Myocyte (in vitro differentiated cells): ENCODE data around the gene CDK1. TPM values are rescaled to one million over a fixed set of nuclear protein-coding genes. Genes with fewer than 3 reads are reported as not detected.
"Not testable (repeated sequence)": the region's sequence is repeated elsewhere in the genome, so short reads cannot be mapped to it uniquely, and the experiment has no call there.

Experiments
- DNase-seq: peaks from one replicate; pipeline ENCODE4 v3.0.0-alpha.2; 2012; ENCODE audit warnings: low read depth
- total RNA-seq: library from RNA; depleted of rRNA; stranded (reverse); fragments of >200 nt; gene quantifications from 2 replicates; pipeline ENCODE4 v1.2.3, GENCODE V29; 2014

The CDK1 gene
- total RNA-seq, 1 donor from 2014 or later: 5.1 TPM

- DNase-seq: peak; percentile 90
These were observed 32.3 kb downstream of the CDK1 start for GRCh38 chr10:60810437-60811182.

- DNase-seq: peak; percentile 90
These were observed 38.5 kb downstream of the CDK1 start for GRCh38 chr10:60816628-60817397.

GRCh38 chr10:60817398-60817805 lies 39.1 kb downstream of the CDK1 start:
- DNase-seq: no peak

- peak; percentile 45 for DNase-seq
These were observed 40.0 kb downstream of the CDK1 start for GRCh38 chr10:60818134-60818770.

GRCh38 chr10:60819271-60819670 lies 41.0 kb downstream of the CDK1 start:
- DNase-seq: no peak

- peak; percentile 91 for DNase-seq
These were observed 41.9 kb downstream of the CDK1 start for GRCh38 chr10:60820093-60820754.

- DNase-seq: no peak
These were observed 43.4 kb downstream of the CDK1 start for GRCh38 chr10:60821656-60822055.

GRCh38 chr10:60822809-60823208 lies 44.5 kb downstream of the CDK1 start:
- DNase-seq: no peak

- DNase-seq: no peak
These were observed 45.0 kb downstream of the CDK1 start for GRCh38 chr10:60823324-60823723.

GRCh38 chr10:60825520-60825919 lies 47.2 kb downstream of the CDK1 start:
- no peak for DNase-seq

GRCh38 chr10:60827791-60828488 lies 49.7 kb downstream of the CDK1 start:
- peak; percentile 40 for DNase-seq

GRCh38 chr10:60828489-60828852 lies 50.2 kb downstream of the CDK1 start:
- no peak for DNase-seq

GRCh38 chr10:60832136-60832535 lies 53.9 kb downstream of the CDK1 start:
- not testable (repeated sequence) for DNase-seq

GRCh38 chr10:60834401-60834800 lies 56.1 kb downstream of the CDK1 start:
- no peak for DNase-seq

GRCh38 chr10:60835049-60835448 lies 56.8 kb downstream of the CDK1 start:
- DNase-seq: no peak

GRCh38 chr10:60841227-60841626 lies 62.9 kb downstream of the CDK1 start:
- DNase-seq: not testable (repeated sequence)

- no peak for DNase-seq
These were observed 64.4 kb downstream of the CDK1 start for GRCh38 chr10:60842694-60843093.
